ENCODE data around the gene ATP2A2. TPM values are rescaled to one million over a fixed set of nuclear protein-coding genes. Genes with fewer than 3 reads are reported as not detected.
"Not testable (repeated sequence)": the region's sequence is repeated elsewhere in the genome, so short reads cannot be mapped to it uniquely, and the experiment has no call there.

ATP2A2 gene
- total RNA-seq, 8 experiments from 2014 or later, result 83.0 to 240 (median 119) TPM

DNA sequence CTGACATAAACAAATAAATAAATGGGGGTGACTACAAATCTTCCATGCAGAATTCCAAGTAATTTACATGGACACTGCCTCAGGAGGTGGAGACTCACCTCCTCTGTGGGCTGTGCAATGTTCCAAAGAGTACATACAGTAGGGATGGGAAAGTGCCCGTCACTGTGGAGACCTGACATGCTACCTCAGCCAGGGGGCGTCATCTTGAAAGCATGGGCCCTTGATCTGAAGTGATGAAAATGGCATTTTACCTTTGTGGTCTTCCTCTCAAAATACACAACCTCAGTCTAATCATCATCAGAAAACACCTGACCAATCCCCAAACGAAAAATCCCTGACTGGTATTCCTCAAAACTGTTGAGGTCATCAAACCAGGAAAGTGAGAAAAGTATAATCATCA is 74.0 kb downstream of the ATP2A2 start:
- WGBS, 10 experiments, result 7 to 60% (median 33%) methylated on average over 1 to 3 of the region's 3 CpGs; no CpG with 5 or more reads in 3 of the 10 experiments
- ATAC-seq (replicated peaks in 6 of 8), result peak in 4 of 8 experiments; percentile 30 to 83 (median 36)
- Histone ChIP-seq H3K4me3 (no peak overlapping the region), H3K27ac (no peak overlapping the region), H3K4me1 (replicated peaks in 1 of 2) (no peaks in the 10 kb centered on the region)
- in situ Hi-C loops (cut with MboI; ENCODE audit: low pct_unique_long_range_greater_than_20kb in 2 of 9, low sequenced_read_pairs in 9 of 9, unreplicated experiment in 9 of 9), result no loop called here

DNA sequence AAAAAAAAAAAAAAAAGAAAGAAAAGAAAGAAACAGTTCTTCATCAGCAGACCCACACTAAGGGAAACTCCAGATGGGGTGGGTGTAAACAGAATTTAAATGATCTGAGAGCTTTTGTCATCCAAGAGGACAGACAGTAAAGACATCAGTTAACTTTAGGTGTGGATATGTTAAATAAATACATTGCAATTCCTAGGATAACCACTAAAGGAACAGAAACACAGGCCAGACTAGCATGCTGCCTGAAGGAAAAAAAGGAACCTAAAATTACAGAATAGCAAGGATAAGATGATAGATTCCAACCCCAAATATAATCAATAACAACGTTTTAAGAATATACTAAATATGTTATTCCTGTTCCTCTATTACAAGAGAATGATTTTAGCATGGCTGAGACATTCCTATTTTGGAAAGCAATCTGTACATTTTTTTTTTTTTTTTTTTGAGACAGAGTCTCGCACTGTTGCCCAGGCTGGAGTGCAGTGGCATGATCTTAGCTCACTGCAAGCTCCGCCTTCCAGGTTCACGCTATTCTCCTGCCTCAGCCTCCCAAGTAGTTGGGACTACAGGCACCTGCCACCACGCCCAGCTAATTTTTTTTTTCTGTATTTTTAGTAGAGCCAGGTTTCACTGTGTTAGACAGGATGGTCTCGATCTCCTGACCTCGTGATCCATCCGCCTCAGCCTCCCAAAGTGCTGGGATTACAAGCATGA is 77.5 kb downstream of the ATP2A2 start:
- peak in 3 of 8 experiments; percentile 51 to 55 (median 55) for ATAC-seq (replicated peaks in 6 of 8)
- H3K4me3 ChIP-seq; H3K4me1 ChIP-seq (replicated peaks in 1 of 2); in situ Hi-C loops (cut with MboI; ENCODE audit: low pct_unique_long_range_greater_than_20kb in 2 of 9, low sequenced_read_pairs in 9 of 9, unreplicated experiment in 9 of 9); H3K27ac ChIP-seq: not testable (repeated sequence)
- 61 to 88% (median 84%) methylated on average over 3 to 8 of the region's 8 CpGs; no CpG with 5 or more reads in 2 of the 10 experiments for WGBS, 10 experiments

DNA sequence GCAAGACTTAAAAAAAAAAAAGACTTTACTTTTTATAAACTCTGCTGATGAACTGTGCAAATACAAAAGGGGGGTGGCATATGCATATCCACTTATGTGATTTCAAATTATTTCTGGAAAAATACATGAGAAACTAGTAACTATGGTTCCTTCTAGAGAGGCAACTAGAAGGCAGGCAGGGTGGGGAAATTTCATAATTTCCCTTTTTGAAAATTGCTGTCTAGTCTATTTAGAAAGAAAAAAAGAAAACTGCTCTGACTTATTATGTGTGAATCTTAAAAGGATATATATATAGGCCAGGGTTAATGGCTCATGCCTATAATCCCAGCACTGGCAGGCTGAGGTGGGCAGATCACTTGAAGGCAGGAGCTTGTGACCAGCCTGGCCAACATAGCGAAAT is 80.2 kb downstream of the ATP2A2 start:
- 75 to 100% (median 100%) methylated on average over 1 of the region's 1 CpG; no CpG with 5 or more reads in 4 of the 10 experiments for WGBS, 10 experiments
- H3K4me1 ChIP-seq (replicated peaks in 1 of 2), result no peaks in the 10 kb centered on the region
- no peak overlapping the region for H3K4me3 ChIP-seq
- in situ Hi-C loops (cut with MboI; ENCODE audit: low pct_unique_long_range_greater_than_20kb in 2 of 9, low sequenced_read_pairs in 9 of 9, unreplicated experiment in 9 of 9), result no loop called here
- ATAC-seq (replicated peaks in 6 of 8), result no peak
- no peak overlapping the region for H3K27ac ChIP-seq

DNA sequence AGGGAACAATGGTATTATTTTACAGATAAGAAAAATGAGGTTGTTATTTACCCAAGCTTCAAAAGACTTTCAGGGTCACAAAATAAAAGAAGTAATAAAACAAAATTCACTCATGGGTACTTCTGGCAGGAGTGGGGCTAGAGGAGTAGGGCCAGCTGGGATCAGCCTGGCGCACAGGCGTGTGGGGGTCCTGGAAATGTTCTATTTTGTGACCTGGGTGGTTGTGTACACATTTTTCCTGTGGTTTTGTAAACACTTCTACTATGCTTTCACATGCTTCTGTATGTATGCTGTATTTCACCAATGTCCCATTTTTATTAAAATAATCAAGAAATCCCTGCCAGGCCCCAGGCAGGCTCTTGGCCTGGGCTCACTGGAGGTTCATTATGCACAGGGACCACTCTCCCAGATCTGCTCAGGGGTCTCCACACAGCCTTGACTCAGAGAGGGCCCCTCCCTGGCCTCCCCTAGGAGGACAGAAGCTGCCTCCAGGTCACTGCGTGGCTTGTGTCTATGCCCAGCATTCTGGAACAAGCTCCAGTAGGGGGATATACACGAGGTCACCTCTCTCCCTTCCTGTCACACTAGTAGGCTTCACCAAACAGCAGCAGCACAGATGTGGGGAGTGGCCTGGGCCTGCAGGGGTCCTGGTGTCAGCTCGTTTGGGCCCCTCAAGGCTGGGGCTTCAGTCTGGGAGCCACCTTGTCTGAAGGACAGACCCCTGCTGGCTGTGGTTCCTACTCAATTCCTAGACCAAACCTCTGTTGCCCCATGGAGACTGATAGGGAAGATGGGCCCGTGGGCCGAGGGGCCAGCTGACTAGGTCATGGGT is 84.7 kb downstream of the ATP2A2 start:
- in situ Hi-C loops (cut with MboI; ENCODE audit: low pct_unique_long_range_greater_than_20kb in 2 of 9, low sequenced_read_pairs in 9 of 9, unreplicated experiment in 9 of 9), result no loop called here
- no peak for ATAC-seq (replicated peaks in 6 of 8)
- no peak overlapping the region for H3K27ac ChIP-seq
- no peak overlapping the region for H3K4me3 ChIP-seq
- H3K4me1 ChIP-seq (replicated peaks in 1 of 2), result peaks cover 7% of the 10 kb centered on the region in 2 donors
- 70 to 94% (median 80%) methylated on average over 2 to 4 of the region's 7 CpGs; no CpG with 5 or more reads in 3 of the 10 experiments for WGBS, 10 experiments

DNA sequence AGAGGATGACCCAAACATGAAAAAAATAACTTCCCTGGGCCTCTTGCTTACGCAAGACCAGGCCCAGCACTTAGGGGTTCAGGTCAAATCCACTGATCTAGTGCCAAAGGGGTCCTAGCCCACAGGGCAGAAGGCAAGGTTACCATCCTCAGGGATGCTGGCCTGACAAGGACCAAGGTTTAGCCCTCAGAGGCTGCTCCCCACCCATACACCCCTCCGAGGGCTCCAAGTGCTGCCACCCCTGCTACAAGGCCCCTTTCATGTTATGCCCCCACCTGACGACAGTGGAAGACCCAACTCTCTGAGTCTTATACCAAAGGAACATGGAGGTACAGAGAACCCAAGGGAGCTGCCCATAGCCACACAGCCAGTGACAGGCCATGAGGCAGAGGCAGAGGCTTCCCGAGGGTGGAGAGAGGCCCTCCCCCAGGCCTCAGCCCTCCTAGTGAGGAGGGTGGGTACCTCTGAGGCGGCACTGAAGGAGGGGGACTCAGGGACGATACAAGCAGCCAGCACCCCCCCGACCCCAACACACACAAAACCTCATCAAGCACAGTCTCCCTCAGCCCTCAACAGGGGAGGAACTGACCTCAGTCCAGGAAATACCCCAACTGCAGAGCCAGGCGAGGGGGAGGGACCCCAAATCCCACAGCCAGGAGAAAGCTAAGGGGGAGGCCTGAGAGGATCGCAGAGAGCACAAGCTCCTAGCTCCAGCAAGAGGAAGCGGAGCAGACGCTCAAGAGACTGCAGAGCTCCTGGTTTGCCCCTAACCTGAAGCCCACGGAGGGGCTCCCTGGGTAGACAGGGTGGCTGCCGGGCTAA is 85.5 kb downstream of the ATP2A2 start:
- Histone ChIP-seq H3K4me3 (no peak overlapping the region), H3K27ac (peak overlapping the region in 1 of 2 donors; percentile 39), H3K4me1 (replicated peaks in 1 of 2) (peaks cover 7% of the 10 kb centered on the region in 2 donors)
- WGBS, 10 experiments, result 60 to 100% (median 79%) methylated on average over 1 to 3 of the region's 13 CpGs; no CpG with 5 or more reads in 6 of the 10 experiments
- in situ Hi-C loops (cut with MboI; ENCODE audit: low pct_unique_long_range_greater_than_20kb in 2 of 9, low sequenced_read_pairs in 9 of 9, unreplicated experiment in 9 of 9), result no loop called here
- peak in 5 of 8 experiments; percentile 8 to 27 (median 23) for ATAC-seq (replicated peaks in 6 of 8)

DNA sequence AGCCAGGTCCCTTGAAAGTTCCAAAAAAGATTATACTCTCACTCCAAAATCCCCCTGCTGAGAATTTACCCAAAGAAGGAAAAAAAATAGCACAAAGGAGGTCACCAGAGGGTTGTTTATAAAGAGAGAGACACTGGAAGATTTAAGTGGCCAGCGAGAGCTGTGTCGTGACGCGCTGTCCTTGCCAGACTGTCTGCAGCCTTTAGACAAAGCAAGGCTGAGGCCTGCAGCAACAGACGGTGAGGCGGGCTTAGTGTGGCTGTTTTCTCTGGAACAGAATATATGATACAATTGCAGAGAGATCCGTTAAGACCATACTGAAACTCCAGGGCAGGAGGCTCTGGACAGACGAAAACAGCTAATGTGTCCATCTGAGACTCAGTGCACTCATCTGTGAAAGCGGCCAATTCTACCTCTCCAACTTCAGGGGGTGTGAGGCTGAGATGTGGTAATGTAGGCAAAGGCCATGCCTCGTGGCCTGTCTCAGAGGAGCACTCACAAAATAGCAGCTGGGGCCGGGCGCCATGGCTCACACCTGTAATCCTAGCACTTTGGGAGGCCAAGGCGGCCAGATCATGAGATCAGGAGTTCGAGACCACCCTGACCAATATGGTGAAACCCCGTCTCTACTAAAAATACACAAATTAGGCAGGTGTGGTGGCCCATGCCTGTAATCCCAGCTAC is 86.3 kb downstream of the ATP2A2 start:
- peaks cover 7% of the 10 kb centered on the region in 2 donors for H3K4me1 ChIP-seq (replicated peaks in 1 of 2)
- ATAC-seq (replicated peaks in 6 of 8), result peak in 5 of 8 experiments; percentile 52 to 72 (median 63)
- in situ Hi-C loops (cut with MboI; ENCODE audit: low pct_unique_long_range_greater_than_20kb in 2 of 9, low sequenced_read_pairs in 9 of 9, unreplicated experiment in 9 of 9), result no loop called here
- 40 to 100% (median 100%) methylated on average over 1 to 6 of the region's 15 CpGs; no CpG with 5 or more reads in 3 of the 10 experiments for WGBS, 10 experiments
- H3K4me3 ChIP-seq, result no peak overlapping the region
- H3K27ac ChIP-seq, result peak overlapping the region; percentile 38 to 39

DNA sequence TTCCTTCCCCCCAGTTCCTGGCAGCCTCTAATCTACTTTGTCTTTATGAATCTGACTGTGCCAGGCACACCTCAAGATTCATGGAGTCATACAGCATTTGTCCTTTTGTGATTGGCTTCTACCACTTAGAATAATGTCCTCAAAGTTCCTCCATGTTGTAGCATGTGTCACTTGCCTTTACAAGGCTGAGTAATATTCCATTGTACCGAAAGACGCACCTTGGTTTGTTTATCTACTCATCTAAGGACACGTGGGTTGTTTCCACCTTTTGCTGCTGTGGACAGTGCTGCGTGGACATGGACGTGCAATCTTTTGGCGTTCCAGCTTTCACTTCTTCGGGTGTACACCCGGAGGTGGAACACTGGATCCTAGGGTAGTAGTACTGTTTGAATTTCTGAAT is 88.9 kb downstream of the ATP2A2 start:
- in situ Hi-C loops (cut with MboI; ENCODE audit: low pct_unique_long_range_greater_than_20kb in 2 of 9, low sequenced_read_pairs in 9 of 9, unreplicated experiment in 9 of 9), result no loop called here
- peaks cover 7% of the 10 kb centered on the region in 2 donors for H3K4me1 ChIP-seq (replicated peaks in 1 of 2)
- H3K27ac ChIP-seq, result no peak overlapping the region
- WGBS, 10 experiments, result 85 to 100% (median 100%) methylated on average over 1 to 7 of the region's 8 CpGs; no CpG with 5 or more reads in 3 of the 10 experiments
- H3K4me3 ChIP-seq, result no peak overlapping the region
- ATAC-seq (replicated peaks in 6 of 8), result no peak

DNA sequence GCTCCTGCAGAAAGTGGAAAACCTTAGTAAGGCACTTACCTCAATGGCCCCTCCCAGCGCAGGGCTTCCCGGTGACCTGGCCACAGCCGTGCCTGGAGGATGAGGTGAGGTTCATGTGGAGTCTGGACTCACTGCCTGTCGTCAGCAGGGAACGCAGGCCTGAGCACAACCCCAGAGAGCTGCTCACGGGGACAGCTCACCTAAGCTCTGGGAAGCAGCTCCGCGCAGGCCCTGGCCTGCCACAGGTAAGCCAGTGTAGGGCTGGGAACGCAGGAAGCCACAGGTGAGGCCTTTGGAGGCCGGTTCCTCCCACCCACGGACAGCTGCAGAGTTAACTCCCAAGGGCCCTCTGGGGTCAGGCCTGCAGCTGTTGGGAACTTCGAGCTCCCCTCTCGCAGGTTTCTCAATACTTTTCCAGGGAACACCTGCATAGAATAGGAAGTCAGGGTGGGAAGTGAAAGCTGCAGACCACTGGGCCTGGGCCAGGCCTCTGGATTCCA is 89.7 kb downstream of the ATP2A2 start:
- H3K4me3 ChIP-seq, result no peak overlapping the region
- no peak overlapping the region for H3K27ac ChIP-seq
- ATAC-seq (replicated peaks in 6 of 8), result no peak
- in situ Hi-C loops (cut with MboI; ENCODE audit: low pct_unique_long_range_greater_than_20kb in 2 of 9, low sequenced_read_pairs in 9 of 9, unreplicated experiment in 9 of 9), result no loop called here
- 65 to 100% (median 96%) methylated on average over 2 to 5 of the region's 13 CpGs; no CpG with 5 or more reads in 7 of the 10 experiments for WGBS, 10 experiments
- H3K4me1 ChIP-seq (replicated peaks in 1 of 2), result peaks cover 7% of the 10 kb centered on the region in 2 donors

DNA sequence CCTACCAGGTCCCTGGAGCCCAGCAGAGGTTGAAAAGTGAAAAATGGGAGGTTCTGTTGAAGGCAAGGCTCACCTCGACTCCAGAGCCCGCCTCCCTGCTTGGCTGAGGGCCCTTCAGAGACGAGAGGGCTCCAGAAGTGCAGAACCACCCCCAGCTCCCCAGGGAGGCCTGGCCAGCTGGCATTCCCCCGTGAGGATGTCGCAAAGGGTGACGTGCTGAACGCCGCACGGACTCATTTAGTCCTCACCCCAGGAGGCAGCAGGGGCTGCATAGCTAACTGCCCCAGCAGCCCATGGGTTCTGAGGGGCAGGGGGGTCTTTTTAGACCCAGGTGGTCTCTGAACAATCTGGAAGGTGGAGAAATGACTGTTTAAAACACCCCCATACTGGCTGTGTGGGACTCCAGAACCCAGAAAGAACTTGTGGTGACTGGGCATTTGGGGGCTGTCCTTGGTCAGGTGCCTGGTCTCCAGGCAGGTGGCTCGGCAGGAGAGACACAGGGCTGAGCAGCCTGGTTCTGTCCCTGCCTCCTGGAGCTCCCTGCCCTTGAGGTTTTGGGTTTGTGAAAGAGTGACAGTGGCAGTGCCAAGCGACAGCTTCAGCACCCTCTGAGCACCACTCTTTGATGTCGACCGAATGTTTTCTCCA is 90.5 kb downstream of the ATP2A2 start:
- Histone ChIP-seq H3K4me3 (no peak overlapping the region), H3K27ac (no peak overlapping the region), H3K4me1 (replicated peaks in 1 of 2) (peaks cover 7% of the 10 kb centered on the region in 2 donors)
- in situ Hi-C loops (cut with MboI; ENCODE audit: low pct_unique_long_range_greater_than_20kb in 2 of 9, low sequenced_read_pairs in 9 of 9, unreplicated experiment in 9 of 9), result no loop called here
- WGBS, 10 experiments, result 57 to 100% (median 80%) methylated on average over 1 to 6 of the region's 13 CpGs; no CpG with 5 or more reads in 5 of the 10 experiments
- no peak for ATAC-seq (replicated peaks in 6 of 8)

DNA sequence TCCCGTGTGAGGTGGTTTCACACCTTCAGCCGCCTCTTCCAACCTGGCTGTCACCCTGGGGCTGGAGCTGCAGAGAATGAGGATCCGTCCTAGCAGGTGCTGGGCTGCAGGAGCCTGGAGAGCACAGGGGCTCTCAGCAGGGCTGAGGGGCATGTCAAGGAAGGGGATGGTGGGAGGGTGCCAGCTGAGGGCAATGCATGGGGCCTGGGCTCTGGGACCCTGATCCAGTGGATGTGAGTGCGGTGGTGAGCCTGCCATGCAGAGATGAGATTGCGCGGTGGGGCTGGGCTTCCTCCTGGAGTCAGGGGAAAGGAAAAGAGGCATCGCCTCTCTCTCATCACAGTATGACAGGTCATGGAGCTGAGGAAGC is 91.0 kb downstream of the ATP2A2 start:
- no peak for ATAC-seq (replicated peaks in 6 of 8)
- in situ Hi-C loops (cut with MboI; ENCODE audit: low pct_unique_long_range_greater_than_20kb in 2 of 9, low sequenced_read_pairs in 9 of 9, unreplicated experiment in 9 of 9), result no loop called here
- peaks cover 5% of the 10 kb centered on the region in 2 donors for H3K4me1 ChIP-seq (replicated peaks in 1 of 2)
- H3K4me3 ChIP-seq, result no peak overlapping the region
- H3K27ac ChIP-seq, result no peak overlapping the region
- WGBS, 10 experiments, result 93 to 100% methylated on average over 2 to 3 of the region's 7 CpGs; no CpG with 5 or more reads in 8 of the 10 experiments

DNA sequence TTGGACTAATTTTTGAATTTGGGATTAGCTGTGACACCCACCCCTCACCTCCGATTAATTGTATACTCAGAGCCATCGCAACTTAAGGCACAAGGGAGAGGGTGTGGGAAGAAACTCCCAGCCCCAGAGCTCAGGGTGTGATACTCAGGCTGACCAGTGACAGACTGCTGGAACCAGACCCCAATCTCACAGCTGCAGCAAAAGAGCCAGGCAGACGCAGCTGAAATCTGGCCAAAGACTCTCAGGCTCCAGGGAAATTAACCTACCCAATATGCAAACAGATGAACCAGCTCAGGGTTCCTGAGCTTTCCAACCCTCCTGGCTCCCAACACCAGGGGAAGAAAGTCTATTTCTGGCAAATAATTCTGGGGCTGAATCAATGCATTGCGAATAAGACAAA is 92.0 kb downstream of the ATP2A2 start:
- peak in 2 of 8 experiments; percentile 25 to 75 for ATAC-seq (replicated peaks in 6 of 8)
- H3K27ac ChIP-seq, result no peak overlapping the region
- in situ Hi-C loops (cut with MboI; ENCODE audit: low pct_unique_long_range_greater_than_20kb in 2 of 9, low sequenced_read_pairs in 9 of 9, unreplicated experiment in 9 of 9), result no loop called here

More for the DNA sequence above, 92.0 kb downstream of the ATP2A2 start:
- H3K4me1 ChIP-seq (replicated peaks in 1 of 2), result no peaks in the 10 kb centered on the region
- no peak overlapping the region for H3K4me3 ChIP-seq
- 33 to 100% (median 100%) methylated on average over 1 to 3 of the region's 4 CpGs; no CpG with 5 or more reads in 3 of the 10 experiments for WGBS, 10 experiments

All from motor neuron (in vitro differentiated cells).